Smooth muscle cell (in vitro differentiated cells): Measurements from ENCODE around the gene CLEC12A. TPM values are rescaled to one million over a fixed set of nuclear protein-coding genes. Genes with fewer than 3 reads are reported as not detected.

Source experiments
- DNase-seq: peaks from one replicate; lab custom pipeline; 2025; ENCODE audit not compliant: unreplicated experiment; lab: John Stamatoyannopoulos, UW
- H2AFZ ChIP-seq: fragments of 200-600 bp; sonication (generic); 2 replicates; pipeline ENCODE4 v1.6.0; 2016; ENCODE audit warnings: antibody characterized with exemption, low read depth, mild to moderate bottlenecking
- H3F3A ChIP-seq: fragments of 200-600 bp; sonication (generic); 2 replicates; pipeline ENCODE4 v1.6.0; 2017; ENCODE audit warnings: antibody characterized with exemption, low read depth
- H3K27ac ChIP-seq: fragments of 200-600 bp; sonication (generic); 2 replicates; pipeline ENCODE4 v1.5.1; 2016; ENCODE audit warnings: low read depth, mild to moderate bottlenecking
- H3K27me3 ChIP-seq: fragments of 200-600 bp; sonication (generic); 2 replicates; pipeline ENCODE4 v1.6.1; 2016; ENCODE audit warnings: low read depth, mild to moderate bottlenecking
- H3K36me3 ChIP-seq: fragments of 200-600 bp; sonication (generic); 2 replicates; pipeline ENCODE4 v1.5.1; 2016; ENCODE audit warnings: low read depth
- H3K4me1 ChIP-seq: fragments of 200-600 bp; sonication (generic); 2 replicates; pipeline ENCODE4 v1.5.1; 2016; ENCODE audit warnings: low read depth
- H3K4me2 ChIP-seq: fragments of 200-600 bp; sonication (generic); 2 replicates; pipeline ENCODE4 v1.6.0; 2016; ENCODE audit warnings: mild to moderate bottlenecking
- H3K4me3 ChIP-seq: fragments of 200-600 bp; sonication (generic); 2 replicates; pipeline ENCODE4 v1.5.1; 2016; ENCODE audit warnings: mild to moderate bottlenecking
- H3K79me2 ChIP-seq: fragments of 200-600 bp; sonication (generic); 2 replicates; pipeline ENCODE4 v1.6.0; 2016; ENCODE audit warnings: low read depth, mild to moderate bottlenecking
- H3K9ac ChIP-seq: fragments of 200-600 bp; sonication (generic); 2 replicates; pipeline ENCODE4 v1.6.0; 2016; ENCODE audit warnings: low read depth
- H3K9me3 ChIP-seq: fragments of 200-600 bp; sonication (generic); replicated peaks from 2 replicates; pipeline ENCODE4 v1.5.1; 2016; ENCODE audit warnings: low read depth
- H4K20me1 ChIP-seq: fragments of 200-600 bp; sonication (generic); 2 replicates; pipeline ENCODE4 v1.6.0; 2016; ENCODE audit warnings: low read depth
- WGBS: methylation state at CpG from one replicate; pipeline ENCODE4 v1.1.7; 2016; ENCODE audit warnings: low lambda C conversion rate; 5-methylcytosine and 5-hydroxymethylcytosine counted together
- polyA plus RNA-seq: library from polyadenylated mRNA; unstranded; fragments of >200 nt; fragmentation: Nextera tagmentation; extraction: Ambion mirVana; gene quantifications from 2 replicates; pipeline ENCODE4 v1.2.1, GENCODE V29; 2016
- total RNA-seq: library from RNA; depleted of rRNA; stranded (reverse); fragments of >200 nt; gene quantifications from 2 replicates; pipeline ENCODE4 v1.2.3, GENCODE V29; 2014
- TF ChIP-seq, protein P1 (sequence below): fragments of 200-600 bp; sonication (generic); IDR thresholded peaks from 2 replicates; pipeline ENCODE4 v1.5.1; 2017; ENCODE audit warnings: borderline replicate concordance, mild to moderate bottlenecking, antibody characterized with exemption; ENCODE audit not compliant: insufficient read depth, poor library complexity, severe bottlenecking

The CLEC12A gene
- total and polyA plus RNA-seq, 2 experiments from 2014 or later = 0.40 to 1.2 TPM

DNA sequence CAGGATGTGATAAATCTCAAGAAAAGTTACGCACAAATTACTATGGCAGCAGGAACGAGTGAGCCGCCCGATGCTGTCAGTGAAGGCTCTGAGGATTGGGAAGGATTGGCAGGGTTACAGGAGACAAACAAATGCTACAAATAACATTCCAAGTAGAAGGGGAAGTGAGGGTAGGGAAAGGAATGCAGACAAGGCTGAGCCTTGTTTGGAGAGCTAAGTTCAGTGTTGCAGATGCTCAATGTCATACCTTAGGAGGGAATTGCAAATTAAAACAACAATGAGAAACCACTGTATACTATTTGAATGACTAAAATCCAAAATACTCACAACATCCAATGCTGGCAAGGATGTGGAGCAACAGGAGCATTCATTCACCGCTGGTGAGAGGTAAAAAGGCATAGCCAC lies 60.6 kb downstream of the CLEC12A start:
- WGBS = 63% methylated on average over 5 of the region's 5 CpGs
- Histone ChIP-seq H4K20me1 (no peaks in the 10 kb centered on the region), H2AFZ (no peak overlapping the region), H3K4me1 (no peaks in the 10 kb centered on the region), H3K9me3 (no peaks in the 10 kb centered on the region), H3F3A (no peaks in the 10 kb centered on the region), H3K79me2 (no peaks in the 10 kb centered on the region), H3K4me2 (no peak overlapping the region), H3K27ac (peak overlapping the region; percentile 60), H3K27me3 (no peaks in the 10 kb centered on the region), H3K4me3 (no peak overlapping the region), H3K36me3 (no peaks in the 10 kb centered on the region), H3K9ac (no peak overlapping the region)
- TF ChIP-seq, protein P1, sequence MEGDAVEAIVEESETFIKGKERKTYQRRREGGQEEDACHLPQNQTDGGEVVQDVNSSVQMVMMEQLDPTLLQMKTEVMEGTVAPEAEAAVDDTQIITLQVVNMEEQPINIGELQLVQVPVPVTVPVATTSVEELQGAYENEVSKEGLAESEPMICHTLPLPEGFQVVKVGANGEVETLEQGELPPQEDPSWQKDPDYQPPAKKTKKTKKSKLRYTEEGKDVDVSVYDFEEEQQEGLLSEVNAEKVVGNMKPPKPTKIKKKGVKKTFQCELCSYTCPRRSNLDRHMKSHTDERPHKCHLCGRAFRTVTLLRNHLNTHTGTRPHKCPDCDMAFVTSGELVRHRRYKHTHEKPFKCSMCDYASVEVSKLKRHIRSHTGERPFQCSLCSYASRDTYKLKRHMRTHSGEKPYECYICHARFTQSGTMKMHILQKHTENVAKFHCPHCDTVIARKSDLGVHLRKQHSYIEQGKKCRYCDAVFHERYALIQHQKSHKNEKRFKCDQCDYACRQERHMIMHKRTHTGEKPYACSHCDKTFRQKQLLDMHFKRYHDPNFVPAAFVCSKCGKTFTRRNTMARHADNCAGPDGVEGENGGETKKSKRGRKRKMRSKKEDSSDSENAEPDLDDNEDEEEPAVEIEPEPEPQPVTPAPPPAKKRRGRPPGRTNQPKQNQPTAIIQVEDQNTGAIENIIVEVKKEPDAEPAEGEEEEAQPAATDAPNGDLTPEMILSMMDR = no peak
- DNase-seq = no peak

DNA sequence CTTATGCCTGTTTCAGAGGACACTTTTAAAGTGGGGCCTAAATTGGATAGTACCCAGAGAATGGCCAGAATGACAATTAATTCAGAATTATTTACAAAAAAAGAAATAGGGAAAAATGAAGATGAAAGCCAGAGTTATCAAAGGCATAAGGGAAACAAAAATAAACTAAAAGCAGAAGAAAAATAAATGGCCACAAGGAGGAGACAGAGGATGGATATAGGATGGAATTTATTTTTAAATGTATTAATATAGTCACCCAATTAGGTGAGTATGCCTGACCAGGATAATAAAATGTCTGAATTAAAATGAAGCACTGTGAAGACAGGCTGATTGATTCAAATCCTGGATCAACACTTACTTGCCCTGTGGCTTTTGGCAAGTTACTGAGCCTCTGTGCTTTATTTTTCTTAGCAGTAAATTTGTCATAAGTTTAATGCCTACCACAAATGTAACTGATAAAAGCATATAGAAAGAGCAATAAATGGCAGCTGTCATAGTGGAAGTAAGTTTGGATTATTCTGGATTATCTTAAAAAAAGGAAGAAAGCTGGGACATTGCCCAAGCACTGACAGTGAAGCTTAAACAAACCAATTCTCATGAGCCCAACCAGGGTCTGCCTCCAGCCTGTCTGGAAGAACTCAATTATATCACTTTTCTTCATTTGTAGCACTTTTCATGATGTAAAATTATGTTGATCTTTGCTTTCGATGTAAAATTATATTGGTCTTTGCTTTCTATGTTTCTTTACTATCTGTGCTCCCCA lies 62.8 kb downstream of the CLEC12A start:
- no peak overlapping the region for H3K27ac ChIP-seq
- TF ChIP-seq, protein P1 = peak; percentile 63
- no peak overlapping the region for H2AFZ ChIP-seq
- 96% methylated on average over 1 of the region's 1 CpG for WGBS
- no peaks in the 10 kb centered on the region for H3K9me3 ChIP-seq
- no peaks in the 10 kb centered on the region for H3K36me3 ChIP-seq
- no peak overlapping the region for H3K4me3 ChIP-seq
- H3K9ac ChIP-seq = no peak overlapping the region
- H3K4me2 ChIP-seq = no peak overlapping the region
- H3K27me3 ChIP-seq = no peaks in the 10 kb centered on the region
- no peaks in the 10 kb centered on the region for H3K4me1 ChIP-seq
- H3F3A ChIP-seq = no peaks in the 10 kb centered on the region
- no peaks in the 10 kb centered on the region for H4K20me1 ChIP-seq
- H3K79me2 ChIP-seq = no peaks in the 10 kb centered on the region
- no peak for DNase-seq

Other genes with a start within 250 kb of the CLEC12A start
- gene CLECL1, start 238.3 kb upstream of the CLEC12A start, total RNA-seq = not detected in 2 replicates
- not detected in 2 replicates for gene CLECL1, start 238.3 kb upstream of the CLEC12A start, polyA plus RNA-seq
- gene CD69, start 210.5 kb upstream of the CLEC12A start, total RNA-seq = 0.13 TPM in 1 of 2 replicates, not detected in the other
- gene CD69, start 210.5 kb upstream of the CLEC12A start, polyA plus RNA-seq = not detected in 2 replicates
- not detected in 2 replicates for gene KLRF1, start 143.9 kb upstream of the CLEC12A start, total RNA-seq
- not detected in 2 replicates for gene KLRF1, start 143.9 kb upstream of the CLEC12A start, polyA plus RNA-seq
- 13.6 and 14.0 TPM in 2 replicates for gene CLEC2B, start 102.1 kb upstream of the CLEC12A start, total RNA-seq
- gene CLEC2B, start 102.1 kb upstream of the CLEC12A start, polyA plus RNA-seq = 8.0 and 12.0 TPM in 2 replicates
- gene KLRF2, start 89.9 kb upstream of the CLEC12A start, total RNA-seq = not detected in 2 replicates
- gene KLRF2, start 89.9 kb upstream of the CLEC12A start, polyA plus RNA-seq = 0.43 TPM in 1 of 2 replicates, not detected in the other
- not detected in 2 replicates for gene CLEC2A, start 39.0 kb upstream of the CLEC12A start, total RNA-seq
- gene CLEC2A, start 39.0 kb upstream of the CLEC12A start, polyA plus RNA-seq = 0.67 and 1.7 TPM in 2 replicates
- 2.5 and 2.9 TPM in 2 replicates for gene CLEC1B, start 27.7 kb downstream of the CLEC12A start, total RNA-seq
- 2.8 and 4.1 TPM in 2 replicates for gene CLEC1B, start 27.7 kb downstream of the CLEC12A start, polyA plus RNA-seq
- gene CLEC12B, start 39.2 kb downstream of the CLEC12A start, total RNA-seq = not detected in 2 replicates
- not detected in 2 replicates for gene CLEC12B, start 39.2 kb downstream of the CLEC12A start, polyA plus RNA-seq
- not detected in 2 replicates for gene CLEC9A, start 59.3 kb downstream of the CLEC12A start, total RNA-seq
- not detected in 2 replicates for gene CLEC9A, start 59.3 kb downstream of the CLEC12A start, polyA plus RNA-seq
- gene CLEC1A, start 127.6 kb downstream of the CLEC12A start, total RNA-seq = 0.40 TPM in 1 of 2 replicates, not detected in the other
- gene CLEC1A, start 127.6 kb downstream of the CLEC12A start, polyA plus RNA-seq = 0.70 TPM in 1 of 2 replicates, not detected in the other
- gene CLEC7A, start 158.8 kb downstream of the CLEC12A start, total RNA-seq = 0.27 TPM in 1 of 2 replicates, not detected in the other
- 0.41 TPM in 1 of 2 replicates, not detected in the other for gene CLEC7A, start 158.8 kb downstream of the CLEC12A start, polyA plus RNA-seq
- 7.4 and 14.5 TPM in 2 replicates for gene OLR1, start 200.7 kb downstream of the CLEC12A start, total RNA-seq
- 5.4 and 6.7 TPM in 2 replicates for gene OLR1, start 200.7 kb downstream of the CLEC12A start, polyA plus RNA-seq
- gene TMEM52B, start 207.6 kb downstream of the CLEC12A start, total RNA-seq = 1.6 and 2.0 TPM in 2 replicates
- gene TMEM52B, start 207.6 kb downstream of the CLEC12A start, polyA plus RNA-seq = 0.77 and 4.5 TPM in 2 replicates
- 83.4 and 101 TPM in 2 replicates for gene GABARAPL1, start 241.5 kb downstream of the CLEC12A start, total RNA-seq
- 87.3 and 90.0 TPM in 2 replicates for gene GABARAPL1, start 241.5 kb downstream of the CLEC12A start, polyA plus RNA-seq